CD14-positive monocyte (primary cell): ENCODE results near the gene PNMA6A. TPM values are rescaled to one million over a fixed set of nuclear protein-coding genes. Genes with fewer than 3 reads are reported as not detected.

Source experiments
- DNase-seq, 3 donors: peaks; one replicate each; pipeline ENCODE4 v3.0.0-alpha.2; 2011 to 2022
- H2AFZ ChIP-seq: 2 replicates; pipeline ENCODE4 v1.6.0; 2012; ENCODE audit warnings: mild to moderate bottlenecking, low read depth, low read length, inconsistent platforms; ENCODE audit not compliant: insufficient read depth, poor library complexity, severe bottlenecking
- H3K27ac ChIP-seq, 2 donors: 1 replicate in 1 of 2; 2 replicates in 1 of 2; pipeline ENCODE4 v1.5.1; 2012 to 2013; ENCODE audit warnings: low read length in 2 of 2, control low read depth in 1 of 2, inconsistent platforms in 1 of 2, low read depth in 1 of 2, mild to moderate bottlenecking in 1 of 2
- H3K27me3 ChIP-seq, 2 donors: one replicate each; pipeline versions ENCODE4 v1.6.0 to v1.6.1; 2011 to 2013; ENCODE audit warnings: low read length in 2 of 2; ENCODE audit not compliant: control insufficient read depth in 2 of 2, insufficient read depth in 2 of 2
- H3K36me3 ChIP-seq, 2 donors: replicated peaks in 1 of 2; 1 replicate in 1 of 2; 2 replicates in 1 of 2; pipeline versions ENCODE4 v1.5.1 to v1.6.1; 2012 to 2013; ENCODE audit warnings: low read length in 2 of 2, control low read depth in 1 of 2, inconsistent platforms in 1 of 2, mild to moderate bottlenecking in 1 of 2; ENCODE audit not compliant: insufficient read depth in 2 of 2, control insufficient read depth in 1 of 2
- H3K4me1 ChIP-seq, 2 donors: 1 replicate in 1 of 2; 2 replicates in 1 of 2; pipeline versions ENCODE4 v1.5.1 to v1.6.1; 2012 to 2013; ENCODE audit warnings: low read length in 2 of 2, control low read depth in 1 of 2, inconsistent platforms in 1 of 2, mild to moderate bottlenecking in 1 of 2, moderate library complexity in 1 of 2; ENCODE audit not compliant: insufficient read depth in 2 of 2, control insufficient read depth in 1 of 2
- H3K4me2 ChIP-seq: replicated peaks from 2 replicates; pipeline ENCODE3; 2012; ENCODE audit warnings: low read length, moderate library complexity, mild to moderate bottlenecking; ENCODE audit not compliant: poor library complexity, severe bottlenecking; ENCODE audit errors: extremely low read depth
- H3K4me3 ChIP-seq, 3 experiments: fragments of 200-600 bp in 1 of 3; sonication (generic) in 1 of 3; replicated peaks in 1 of 3; 1 replicate in 2 of 3; 2 replicates in 1 of 3; pipeline ENCODE4 v1.5.1; 2011 to 2013; ENCODE audit warnings: low read length in 3 of 3, mild to moderate bottlenecking in 3 of 3, control low read depth in 2 of 3, low read depth in 2 of 3, inconsistent platforms in 1 of 3, moderate library complexity in 1 of 3
- H3K79me2 ChIP-seq: 2 replicates; pipeline ENCODE4 v1.6.0; 2012; ENCODE audit warnings: mild to moderate bottlenecking, control low read depth, inconsistent platforms, low read length, moderate library complexity; ENCODE audit not compliant: insufficient read depth
- H3K9ac ChIP-seq: 2 replicates; pipeline ENCODE4 v1.6.0; 2017; ENCODE audit warnings: low read length, mild to moderate bottlenecking; ENCODE audit not compliant: insufficient read depth, poor library complexity, severe bottlenecking
- H3K9me3 ChIP-seq, 2 donors: replicated peaks in 1 of 2; 1 replicate in 1 of 2; 2 replicates in 1 of 2; pipeline versions ENCODE4 v1.5.1 to v1.6.1; 2012 to 2013; ENCODE audit warnings: low read length in 2 of 2, control low read depth in 1 of 2; ENCODE audit not compliant: control insufficient read depth in 1 of 2, insufficient read depth in 1 of 2
- H4K20me1 ChIP-seq: 2 replicates; pipeline ENCODE4 v1.6.0; 2012; ENCODE audit warnings: mild to moderate bottlenecking, low read length, control low read depth, moderate library complexity; ENCODE audit not compliant: insufficient read depth
- H3K27ac Mint-ChIP-seq, 7 donors: one replicate each; pipeline ENCODE4 v1.8.0; 2020; ENCODE audit warnings: mild to moderate bottlenecking in 7 of 7, mixed read lengths in 7 of 7, moderate library complexity in 6 of 7, inconsistent platforms in 2 of 7
- H3K27me3 Mint-ChIP-seq, 3 donors: one replicate each; pipeline ENCODE4 v1.8.0; 2021 to 2022; ENCODE audit warnings: low read depth in 3 of 3, mild to moderate bottlenecking in 3 of 3, mixed read lengths in 3 of 3, moderate library complexity in 3 of 3, inconsistent platforms in 1 of 3
- H3K36me3 Mint-ChIP-seq, 2 donors: one replicate each; pipeline ENCODE4 v1.8.0; 2020; ENCODE audit warnings: mixed read lengths in 2 of 2, inconsistent platforms in 1 of 2, mild to moderate bottlenecking in 1 of 2
- H3K4me1 Mint-ChIP-seq: one replicate; pipeline ENCODE4 v1.8.0; 2020; ENCODE audit warnings: mild to moderate bottlenecking, mixed read lengths
- H3K4me3 Mint-ChIP-seq, 2 donors: one replicate each; pipeline ENCODE4 v1.8.0; 2020; ENCODE audit warnings: mild to moderate bottlenecking in 2 of 2, mixed read lengths in 2 of 2, moderate library complexity in 1 of 2
- H3K9me3 Mint-ChIP-seq, 7 donors: one replicate each; pipeline ENCODE4 v1.8.0; 2020 to 2022; ENCODE audit warnings: mixed read lengths in 7 of 7, mild to moderate bottlenecking in 6 of 7, moderate library complexity in 6 of 7, inconsistent platforms in 2 of 7
- WGBS: methylation state at CpG from one replicate; pipeline ENCODE4 v1.1.5; 2013; ENCODE audit warnings: missing lambda C conversion rate; ENCODE audit not compliant: insufficient coverage; 5-methylcytosine and 5-hydroxymethylcytosine counted together
- intact Hi-C, 2 donors: fragments of 100-400 bp; cut with micrococcal nuclease; formaldehyde crosslinking; loops; one replicate each; pipeline versions ENCODE4 v1.15.0 to v1.15.1; 2023
- polyA plus RNA-seq, 3 donors: library from polyadenylated mRNA; depleted of rRNA in 1 of 3; unstranded in 2 of 3; stranded (reverse) in 1 of 3; fragments of 300-500 nt in 2 of 3; fragments of >200 nt in 1 of 3; fragmentation: Illumina TruSeq in 2 of 3; gene quantifications; 1 replicate in 2 of 3; 2 replicates in 1 of 3; pipeline ENCODE4 v1.2.3, GENCODE V29; 2012 to 2021
- TF ChIP-seq, protein P1 (sequence below): fragments of 200-600 bp; IDR thresholded peaks from one replicate; pipeline ENCODE4 v1.8.0; 2022; ENCODE audit warnings: antibody characterized with exemption, mild to moderate bottlenecking

Gene PNMA6A
- polyA plus RNA-seq, 3 donors: 0.04 to 0.12 TPM; not detected in 1

- intact Hi-C loops: no loop called here
- H4K20me1 ChIP-seq: no peaks in the 10 kb centered on the region
- H3K9me3 Mint-ChIP-seq: peaks cover 0 to 11% (median 0%) of the 10 kb centered on the region in 7 donors
- H3K9ac ChIP-seq: no peak overlapping the region
- H3K27ac Mint-ChIP-seq: no peak overlapping the region
- H3K36me3 ChIP-seq: no peaks in the 10 kb centered on the region
- H3K4me1 Mint-ChIP-seq: peaks cover 2% of the 10 kb centered on the region
- no peaks in the 10 kb centered on the region for H3K9me3 ChIP-seq
- H3K4me3 ChIP-seq: no peak overlapping the region
- H2AFZ ChIP-seq: no peak overlapping the region
- H3K36me3 Mint-ChIP-seq: no peaks in the 10 kb centered on the region
- H3K4me1 ChIP-seq: no peaks in the 10 kb centered on the region
- no peak for DNase-seq
- peaks cover 0 to 9% of the 10 kb centered on the region in 2 donors for H3K27me3 ChIP-seq
- H3K27me3 Mint-ChIP-seq: peaks cover 6 to 11% (median 10%) of the 10 kb centered on the region in 3 donors
- WGBS: 80% methylated on average over 1 of the region's 3 CpGs
- H3K27ac ChIP-seq: no peak overlapping the region
- H3K4me2 ChIP-seq: no peak overlapping the region
- no peaks in the 10 kb centered on the region for H3K79me2 ChIP-seq
- TF ChIP-seq, protein P1, sequence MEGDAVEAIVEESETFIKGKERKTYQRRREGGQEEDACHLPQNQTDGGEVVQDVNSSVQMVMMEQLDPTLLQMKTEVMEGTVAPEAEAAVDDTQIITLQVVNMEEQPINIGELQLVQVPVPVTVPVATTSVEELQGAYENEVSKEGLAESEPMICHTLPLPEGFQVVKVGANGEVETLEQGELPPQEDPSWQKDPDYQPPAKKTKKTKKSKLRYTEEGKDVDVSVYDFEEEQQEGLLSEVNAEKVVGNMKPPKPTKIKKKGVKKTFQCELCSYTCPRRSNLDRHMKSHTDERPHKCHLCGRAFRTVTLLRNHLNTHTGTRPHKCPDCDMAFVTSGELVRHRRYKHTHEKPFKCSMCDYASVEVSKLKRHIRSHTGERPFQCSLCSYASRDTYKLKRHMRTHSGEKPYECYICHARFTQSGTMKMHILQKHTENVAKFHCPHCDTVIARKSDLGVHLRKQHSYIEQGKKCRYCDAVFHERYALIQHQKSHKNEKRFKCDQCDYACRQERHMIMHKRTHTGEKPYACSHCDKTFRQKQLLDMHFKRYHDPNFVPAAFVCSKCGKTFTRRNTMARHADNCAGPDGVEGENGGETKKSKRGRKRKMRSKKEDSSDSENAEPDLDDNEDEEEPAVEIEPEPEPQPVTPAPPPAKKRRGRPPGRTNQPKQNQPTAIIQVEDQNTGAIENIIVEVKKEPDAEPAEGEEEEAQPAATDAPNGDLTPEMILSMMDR: no peak
- no peak overlapping the region for H3K4me3 Mint-ChIP-seq
Observed at GRCh38 chrX:153061732-153062131, 10.5 kb upstream of the PNMA6A start.

- Histone ChIP-seq H3K4me1 (no peaks in the 10 kb centered on the region), H3K36me3 (no peaks in the 10 kb centered on the region), H3K27ac (no peak overlapping the region), H3K4me3 (no peak overlapping the region), H3K9ac (no peak overlapping the region), H3K9me3 (no peaks in the 10 kb centered on the region), H4K20me1 (no peaks in the 10 kb centered on the region), H3K79me2 (no peaks in the 10 kb centered on the region), H3K27me3 (no peaks in the 10 kb centered on the region), H2AFZ (no peak overlapping the region), H3K4me2 (no peak overlapping the region)
- Mint-ChIP-seq H3K4me3 (no peak overlapping the region), H3K27ac (no peak overlapping the region), H3K27me3 (peaks cover 1 to 4% (median 2%) of the 10 kb centered on the region in 3 donors), H3K9me3 (no peaks in the 10 kb centered on the region), H3K4me1 (peaks cover 2% of the 10 kb centered on the region), H3K36me3 (no peaks in the 10 kb centered on the region)
- DNase-seq: no peak
- intact Hi-C loops: no loop called here
- TF ChIP-seq, protein P1: no peak
Observed at GRCh38 chrX:153063315-153063714, 8.9 kb upstream of the PNMA6A start.
